ENCODE data around the gene ARL6IP4. TPM values are rescaled to one million over a fixed set of nuclear protein-coding genes. Genes with fewer than 3 reads are reported as not detected.

ARL6IP4 gene
- total RNA-seq, 2 experiments from 2014 or later: 140 to 142 TPM

DNA sequence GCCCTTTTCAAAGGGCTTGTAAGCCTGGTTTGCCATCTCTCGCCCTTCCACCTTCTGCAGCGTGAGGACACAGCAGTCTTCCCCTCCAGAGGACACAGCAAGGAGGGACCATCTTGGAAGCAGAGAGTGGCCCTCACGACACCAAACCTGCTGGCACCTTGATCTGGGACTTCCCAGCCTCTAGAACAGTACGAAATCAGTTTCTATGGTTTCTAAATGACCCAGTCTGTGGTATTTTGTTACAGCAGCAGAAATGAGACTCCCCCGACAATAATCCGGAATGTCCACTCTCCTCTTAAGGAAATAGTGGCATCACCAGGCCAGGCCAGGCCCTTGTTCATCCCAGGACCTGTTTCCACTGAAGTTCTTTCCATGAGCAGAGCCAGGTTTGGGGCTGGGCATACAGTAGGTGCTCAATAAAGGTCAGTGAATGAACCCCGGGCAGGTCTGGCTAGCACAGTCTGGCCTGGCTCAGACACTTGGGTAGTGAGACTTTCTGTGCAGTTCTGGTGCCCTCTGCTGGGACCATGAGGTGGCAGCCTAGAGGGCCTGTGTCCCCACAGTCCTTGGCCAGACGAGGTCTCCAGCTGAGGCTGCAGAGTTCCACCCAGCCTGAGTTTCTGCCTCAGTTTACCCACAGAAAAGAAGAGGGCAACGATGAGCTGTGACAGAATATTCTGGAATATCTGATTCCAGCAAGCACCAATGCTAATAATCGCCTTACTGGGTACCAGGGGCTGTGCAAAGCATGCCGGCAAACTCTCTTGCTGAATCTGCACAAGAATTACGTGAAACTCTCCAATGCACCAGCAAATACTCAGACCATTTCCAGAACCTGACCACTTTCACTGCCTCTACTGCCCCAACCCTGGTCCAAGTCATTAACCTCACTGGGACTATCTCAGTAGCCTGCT lies 28.2 kb upstream of the ARL6IP4 start:
- intact Hi-C loops (cut with DNase I, micrococcal nuclease): loop anchor here (1.0 to 10.0 kb wide), 3 partner anchors 92 to 317 kb away; no protein-coding TSS in a partner anchor
- no peak overlapping the region for H3K27ac ChIP-seq (ENCODE audit: low read depth in 1 of 2, low read length in 2 of 2)
- no peaks in the 10 kb centered on the region for H3K27me3 ChIP-seq (ENCODE audit: control insufficient read depth in 1 of 2, insufficient read depth in 2 of 2, low read length in 2 of 2)
- peaks cover 9% of the 10 kb centered on the region for H3K36me3 Mint-ChIP-seq (ENCODE audit: low read depth)
- peaks cover 6% of the 10 kb centered on the region for H3K4me1 Mint-ChIP-seq (ENCODE audit: low read depth)
- H3K36me3 ChIP-seq (ENCODE audit: insufficient read depth, low read length): no peaks in the 10 kb centered on the region
- ChIA-PET POLR2A (interaction anchor here (0.5 to 0.7 kb wide), 2 partner anchors 56 to 64 kb away, joined by 3 read pairs; partner anchors contain the start of gene VPS37B), CTCF (interaction anchor here (0.6 to 2.8 kb wide), 9 partner anchors 25 to 159 kb away, joined by 3 to 20 read pairs (median 4); partner anchors contain the start of gene VPS37B)
- ATAC-seq (ENCODE audit: poor library complexity) (peak; percentile 99), DNase-seq (peak; percentile 62 to 87 (median 70))
- H3K4me3 ChIP-seq (ENCODE audit: low read length): no peak overlapping the region
- peak; percentile 83 for TF ChIP-seq CTCF (IDR thresholded peaks at IDR 0.05)
- no peak overlapping the region for H3K27ac Mint-ChIP-seq
- H3K4me3 Mint-ChIP-seq: no peak overlapping the region
- no peaks in the 10 kb centered on the region for H3K9me3 Mint-ChIP-seq
- peaks cover 6% of the 10 kb centered on the region for H3K4me1 ChIP-seq (ENCODE audit: insufficient read depth, low read length)
- no peaks in the 10 kb centered on the region for H3K27me3 Mint-ChIP-seq
- no peaks in the 10 kb centered on the region for H3K9me3 ChIP-seq (ENCODE audit: control insufficient read depth in 1 of 2, insufficient read depth in 1 of 2, low read length in 2 of 2)

DNA sequence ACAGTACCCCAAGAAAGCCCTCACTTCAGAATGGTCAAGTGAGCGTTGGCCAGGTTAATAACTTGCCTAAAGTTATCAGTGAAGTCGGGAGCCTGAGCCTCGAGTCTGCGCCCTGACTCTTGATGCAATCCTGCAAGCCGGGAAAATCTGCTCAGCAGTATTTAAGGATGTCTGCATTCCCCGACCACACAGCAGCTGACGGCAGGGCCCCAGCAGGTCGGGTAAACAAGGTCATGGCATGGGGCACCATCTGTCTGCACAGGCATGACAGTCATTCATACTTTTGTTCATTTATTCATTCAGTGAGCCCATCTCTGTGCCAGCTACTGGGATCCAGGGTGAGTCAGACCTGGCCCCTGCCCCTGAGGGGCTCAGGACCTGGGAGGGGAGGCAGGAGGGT lies 25.3 kb upstream of the ARL6IP4 start:
- no peak overlapping the region for H3K27ac Mint-ChIP-seq
- H3K27me3 Mint-ChIP-seq: no peaks in the 10 kb centered on the region
- peaks cover 6% of the 10 kb centered on the region for H3K4me1 Mint-ChIP-seq (ENCODE audit: low read depth)
- no peak overlapping the region for H3K4me3 ChIP-seq (ENCODE audit: low read length)
- no peak for TF ChIP-seq CTCF (IDR thresholded peaks at IDR 0.05)
- ChIA-PET CTCF (no interaction called here), POLR2A (interaction anchor here (1.8 kb wide), 1 partner anchor 19 kb away, joined by 9 read pairs; the partner anchor contains the start of gene OGFOD2)
- no peak overlapping the region for H3K27ac ChIP-seq (ENCODE audit: low read depth in 1 of 2, low read length in 2 of 2)
- H3K36me3 ChIP-seq (ENCODE audit: insufficient read depth, low read length): no peaks in the 10 kb centered on the region
- H3K4me1 ChIP-seq (ENCODE audit: insufficient read depth, low read length): no peaks in the 10 kb centered on the region
- DNase-seq (no peak), ATAC-seq (ENCODE audit: poor library complexity) (no peak)
- H3K9me3 ChIP-seq (ENCODE audit: control insufficient read depth in 1 of 2, insufficient read depth in 1 of 2, low read length in 2 of 2): no peaks in the 10 kb centered on the region
- H3K9me3 Mint-ChIP-seq: no peaks in the 10 kb centered on the region
- intact Hi-C loops (cut with DNase I, micrococcal nuclease): loop anchor here in 1 of 2 experiments (10.0 kb wide), 1 partner anchor 320 kb away; no protein-coding TSS in a partner anchor
- no peaks in the 10 kb centered on the region for H3K36me3 Mint-ChIP-seq (ENCODE audit: low read depth)
- no peaks in the 10 kb centered on the region for H3K27me3 ChIP-seq (ENCODE audit: control insufficient read depth in 1 of 2, insufficient read depth in 2 of 2, low read length in 2 of 2)
- H3K4me3 Mint-ChIP-seq: no peak overlapping the region

DNA sequence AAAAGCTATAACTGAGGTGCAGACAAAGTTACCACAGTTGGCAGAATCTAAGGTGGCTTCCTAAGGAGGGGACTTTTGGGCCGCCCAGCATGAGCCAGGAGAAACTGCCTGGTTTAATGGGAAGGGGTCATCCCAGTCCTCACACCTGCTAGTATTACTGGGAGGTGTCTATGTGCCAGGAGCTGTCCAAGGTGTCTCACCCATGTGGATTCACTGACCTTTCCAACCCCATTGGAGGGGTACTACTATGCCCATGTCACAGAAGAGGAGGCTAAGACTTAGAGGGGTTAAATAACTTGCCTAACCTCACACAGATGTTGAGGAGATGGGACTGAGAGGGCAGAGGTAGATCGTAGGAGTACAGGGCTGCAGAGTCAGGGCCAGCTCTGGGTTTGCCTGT lies 24.4 kb upstream of the ARL6IP4 start:
- Mint-ChIP-seq H3K9me3 (no peaks in the 10 kb centered on the region), H3K27me3 (no peaks in the 10 kb centered on the region), H3K4me3 (no peak overlapping the region), H3K27ac (no peak overlapping the region), H3K36me3 (ENCODE audit: low read depth) (no peaks in the 10 kb centered on the region), H3K4me1 (ENCODE audit: low read depth) (peaks cover 6% of the 10 kb centered on the region)
- DNase-seq (no peak), ATAC-seq (ENCODE audit: poor library complexity) (no peak)
- no peaks in the 10 kb centered on the region for H3K9me3 ChIP-seq (ENCODE audit: control insufficient read depth in 1 of 2, insufficient read depth in 1 of 2, low read length in 2 of 2)
- H3K27ac ChIP-seq (ENCODE audit: low read depth in 1 of 2, low read length in 2 of 2): no peak overlapping the region
- H3K36me3 ChIP-seq (ENCODE audit: insufficient read depth, low read length): no peaks in the 10 kb centered on the region
- TF ChIP-seq CTCF (IDR thresholded peaks at IDR 0.05): no peak
- POLR2A ChIA-PET: interaction anchor here (1.8 kb wide), 1 partner anchor 19 kb away, joined by 9 read pairs; the partner anchor contains the start of gene OGFOD2
- H3K27me3 ChIP-seq (ENCODE audit: control insufficient read depth in 1 of 2, insufficient read depth in 2 of 2, low read length in 2 of 2): no peaks in the 10 kb centered on the region
- CTCF ChIA-PET: interaction anchor here (1.9 kb wide), 1 partner anchor 163 kb away, joined by 6 read pairs; no protein-coding TSS in a partner anchor
- no peak overlapping the region for H3K4me3 ChIP-seq (ENCODE audit: low read length)
- intact Hi-C loops (cut with DNase I, micrococcal nuclease): loop anchor here in 1 of 2 experiments (10.0 kb wide), 1 partner anchor 321 kb away; no protein-coding TSS in a partner anchor
- H3K4me1 ChIP-seq (ENCODE audit: insufficient read depth, low read length): no peaks in the 10 kb centered on the region
